Inflammatory macrophage treated with lipopolysaccharide for 4 hours (primary cell): Measurements from ENCODE around the gene GPR78.

Experiments
- DNase-seq: peaks from one replicate; pipeline ENCODE4 v3.0.0-alpha.2; 2020

GPR78 gene

GRCh38 chr4:8601086-8601485 is 20.9 kb downstream of the GPR78 start:
- no peak for DNase-seq

DNA sequence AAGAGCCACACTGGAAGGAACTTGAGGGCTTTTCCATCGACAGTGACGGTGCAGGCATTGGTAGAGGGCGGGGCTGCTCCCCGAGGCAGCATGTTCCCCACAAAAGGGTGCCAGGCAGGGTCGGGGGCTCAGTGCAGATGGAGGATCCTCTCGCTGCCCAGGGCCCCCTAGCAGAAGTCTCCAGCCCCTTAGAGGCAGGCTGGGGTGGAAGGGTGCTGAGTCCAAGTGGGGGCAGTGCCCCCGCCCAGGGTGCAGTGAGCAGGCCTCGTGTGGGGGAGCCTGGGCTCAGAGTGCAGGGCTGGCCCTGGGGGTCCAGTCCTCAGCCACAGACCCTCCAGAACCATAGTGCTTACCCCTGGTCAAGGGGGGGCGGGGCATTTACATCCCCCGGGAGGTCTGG is 21.4 kb downstream of the GPR78 start:
- no peak for DNase-seq

- DNase-seq, result no peak
Measured at GRCh38 chr4:8602686-8603430, 22.7 kb downstream of the GPR78 start.

- no peak for DNase-seq
Measured at GRCh38 chr4:8603931-8604330, 23.7 kb downstream of the GPR78 start.

- no peak for DNase-seq
Measured at GRCh38 chr4:8605289-8605688, 25.1 kb downstream of the GPR78 start.

DNA sequence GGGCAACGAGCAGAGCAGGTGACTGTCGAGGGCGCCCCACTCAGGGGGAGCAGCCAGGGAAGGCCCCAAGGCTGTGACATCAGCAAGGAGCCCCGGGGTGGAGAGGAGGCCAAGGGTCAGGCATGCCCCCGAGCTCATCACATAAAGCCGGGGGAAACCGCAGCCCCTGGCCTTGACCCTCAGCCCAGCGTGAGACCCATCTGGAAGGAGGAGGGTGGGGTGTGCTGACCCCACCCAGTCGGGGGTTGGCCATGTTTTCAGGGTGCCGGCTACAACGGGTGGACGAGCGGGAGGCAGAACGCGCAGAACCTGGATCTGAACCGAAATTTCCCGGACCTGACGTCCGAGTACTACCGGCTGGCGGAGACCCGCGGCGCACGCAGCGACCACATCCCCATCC is 26.3 kb downstream of the GPR78 start:
- DNase-seq, result no peak

DNA sequence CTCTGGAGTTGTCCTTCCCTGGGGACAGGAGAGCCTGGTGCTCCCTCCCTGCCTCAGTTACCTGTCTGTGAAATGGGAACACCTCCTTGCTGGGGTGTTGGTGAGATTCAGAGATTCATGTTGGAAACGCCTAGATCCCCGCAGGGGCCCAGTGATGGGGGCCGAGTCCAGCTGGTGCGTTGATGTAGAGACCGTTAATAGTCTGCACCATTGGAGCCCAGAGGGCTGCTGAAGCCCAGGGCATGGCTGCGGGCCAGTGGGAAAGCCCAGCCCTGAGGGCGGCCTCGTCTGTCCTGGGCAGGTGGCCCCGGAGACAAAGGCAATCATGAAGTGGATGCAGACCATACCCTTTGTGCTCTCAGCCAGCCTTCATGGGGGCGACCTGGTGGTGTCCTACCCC is 26.8 kb downstream of the GPR78 start:
- DNase-seq, result no peak

DNA sequence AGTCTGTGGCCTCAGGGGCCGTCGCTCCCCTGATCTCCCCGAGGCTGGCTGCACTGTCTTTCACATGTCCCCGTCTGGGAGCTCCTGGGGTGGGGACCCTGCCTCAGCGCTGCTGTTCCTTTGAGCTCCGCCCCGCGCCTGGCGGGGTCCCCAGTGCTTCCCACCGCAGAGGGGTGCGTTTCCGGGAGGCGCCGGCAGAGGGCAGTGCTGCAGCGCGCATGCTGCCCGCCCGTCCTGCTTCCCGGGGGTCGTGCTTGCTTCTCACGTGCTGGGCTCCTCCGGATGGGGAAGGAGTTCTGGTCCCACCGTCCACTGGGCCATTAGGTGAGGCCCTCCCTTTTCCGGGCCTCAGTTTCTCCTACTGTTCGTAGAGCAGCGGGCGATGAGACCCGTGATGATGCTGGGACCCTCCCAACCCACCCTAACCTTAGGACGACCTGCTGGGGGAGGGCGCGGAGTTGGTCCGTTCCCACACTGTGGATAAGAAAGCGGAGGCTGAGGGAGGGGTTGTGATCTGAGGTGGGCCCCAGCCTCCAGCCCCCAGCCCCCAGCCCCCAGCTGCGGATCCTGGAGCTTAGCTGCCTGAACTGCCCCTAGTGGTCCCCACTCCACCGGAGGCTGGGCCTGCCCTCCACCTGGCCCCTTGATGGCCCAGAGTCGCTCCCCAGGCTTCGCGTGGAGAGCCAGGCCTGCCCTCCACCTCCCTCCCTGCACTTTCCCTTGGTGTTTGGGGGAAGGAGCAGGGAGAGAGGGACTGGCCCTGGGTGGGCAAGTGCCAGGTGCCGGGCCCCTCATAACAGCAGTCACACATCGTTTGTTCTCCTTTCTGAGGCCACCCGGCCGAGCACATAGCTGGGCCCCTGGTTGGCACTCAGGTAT is 27.6 kb downstream of the GPR78 start:
- no peak for DNase-seq

- DNase-seq, result no peak
Measured at GRCh38 chr4:8608714-8609391, 28.7 kb downstream of the GPR78 start.

DNA sequence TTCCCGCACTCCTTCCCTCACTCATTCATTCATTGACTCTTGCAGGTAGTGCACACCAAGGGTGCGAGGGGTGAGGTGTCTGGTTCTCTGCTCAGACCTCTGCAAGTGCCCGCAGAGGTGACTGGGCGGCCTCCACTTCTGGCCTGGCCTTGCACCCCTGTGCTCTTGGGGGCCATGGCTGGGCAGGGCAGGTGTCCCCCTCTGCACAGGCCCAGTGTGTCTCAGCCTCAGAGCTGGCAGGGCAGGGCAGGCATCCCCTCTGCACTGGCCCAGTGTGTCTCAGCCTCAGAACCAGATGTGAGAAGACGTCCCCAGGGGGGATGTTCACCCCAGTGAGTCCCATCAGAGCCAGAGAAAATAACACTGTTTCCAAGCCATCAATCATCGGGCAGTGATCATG is 29.2 kb downstream of the GPR78 start:
- no peak for DNase-seq

DNA sequence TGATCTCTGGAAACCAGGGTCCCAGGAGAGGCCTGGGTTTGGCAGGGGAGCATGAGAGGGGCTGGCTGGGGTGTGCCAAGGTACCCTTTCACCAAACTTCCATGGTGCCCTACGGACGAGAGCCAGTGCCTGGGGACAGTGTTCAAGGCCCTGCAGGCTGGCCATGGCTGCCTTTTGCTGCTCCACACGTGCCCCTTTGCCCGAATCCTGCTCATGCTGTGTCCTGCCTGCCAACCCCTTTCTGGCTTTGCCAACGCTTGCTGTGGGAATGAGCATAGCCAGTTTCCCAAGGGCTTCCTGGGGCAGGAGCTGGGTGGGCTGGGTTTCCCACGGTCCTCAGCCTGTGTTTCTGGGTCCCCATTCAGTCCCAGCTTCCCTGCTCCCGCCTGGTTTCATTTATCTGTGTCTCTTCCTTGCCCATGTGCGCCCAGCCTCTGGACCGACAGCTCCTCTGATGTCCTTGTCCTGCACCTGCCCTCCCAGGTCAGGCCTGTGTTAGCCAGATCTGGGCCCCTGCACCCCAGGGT is 29.7 kb downstream of the GPR78 start:
- DNase-seq, result no peak

GRCh38 chr4:8610858-8611616 is 30.8 kb downstream of the GPR78 start:
- DNase-seq, result no peak

DNA sequence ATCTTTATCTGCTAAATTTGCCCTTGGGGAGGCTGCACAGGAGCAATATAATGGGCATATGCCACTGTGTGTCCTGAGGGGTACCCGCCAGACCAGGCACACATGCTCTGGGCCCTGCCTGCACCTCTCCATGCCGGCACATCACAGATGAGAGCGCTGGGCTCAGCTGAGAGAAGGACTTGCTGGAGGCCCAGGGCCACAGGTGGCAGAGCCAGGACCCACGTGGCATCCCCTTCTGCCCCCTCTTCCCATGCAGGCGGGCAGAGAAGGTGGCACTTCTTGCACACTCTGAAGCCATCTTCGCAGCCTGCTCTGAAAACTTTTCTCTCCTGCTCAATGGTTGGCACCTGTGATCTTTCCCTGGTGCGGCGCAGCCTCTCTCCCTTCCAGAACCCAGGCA is 32.5 kb downstream of the GPR78 start:
- DNase-seq, result no peak

GRCh38 chr4:8613421-8614364 is 33.5 kb downstream of the GPR78 start:
- no peak for DNase-seq

DNA sequence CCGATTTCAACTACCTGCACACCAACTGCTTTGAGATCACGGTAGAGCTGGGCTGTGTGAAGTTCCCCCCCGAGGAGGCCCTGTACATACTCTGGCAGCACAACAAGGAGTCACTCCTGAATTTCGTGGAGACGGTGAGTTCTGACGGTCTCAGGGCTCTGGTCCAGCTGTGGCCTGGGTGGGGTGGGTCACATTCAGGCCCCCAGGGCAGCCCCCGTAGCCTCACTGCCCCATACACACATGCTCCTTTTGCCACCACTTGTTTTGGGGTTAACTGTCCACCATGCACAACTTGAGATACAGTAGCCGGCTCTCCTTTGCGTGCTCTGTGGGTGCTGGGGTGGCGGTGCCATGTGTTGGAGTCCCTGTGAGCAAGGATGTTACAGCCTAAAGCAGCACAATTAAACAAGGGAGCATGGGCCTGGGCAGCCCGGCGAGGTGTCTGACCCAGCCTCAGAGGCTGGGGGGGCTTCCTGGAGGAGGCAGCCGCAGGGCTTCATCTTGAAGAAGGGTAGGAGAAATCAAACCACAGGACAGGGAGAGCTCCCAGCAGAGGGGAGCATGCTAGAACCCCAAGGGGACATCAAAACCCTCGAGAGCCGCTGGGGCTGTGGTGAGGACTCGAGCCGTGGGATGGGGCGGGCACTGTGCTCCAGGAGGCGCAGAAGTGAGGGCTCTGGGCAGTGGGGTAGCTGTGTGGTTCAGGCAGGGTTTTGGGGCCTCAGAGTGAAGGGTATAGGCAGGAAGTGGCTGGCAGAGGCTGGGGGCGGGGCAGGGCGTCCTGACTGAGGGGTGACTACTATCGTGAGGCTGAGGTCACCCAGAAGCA is 34.4 kb downstream of the GPR78 start:
- DNase-seq, result no peak

GRCh38 chr4:8615366-8615765 is 35.2 kb downstream of the GPR78 start:
- no peak for DNase-seq

GRCh38 chr4:8615921-8616787 is 36.0 kb downstream of the GPR78 start:
- no peak for DNase-seq

GRCh38 chr4:8616831-8617230 is 36.6 kb downstream of the GPR78 start:
- DNase-seq, result no peak

GRCh38 chr4:8617486-8618040 is 37.4 kb downstream of the GPR78 start:
- no peak for DNase-seq
